Measurements from ENCODE around the gene SEC16A.

Gene SEC16A

DNA sequence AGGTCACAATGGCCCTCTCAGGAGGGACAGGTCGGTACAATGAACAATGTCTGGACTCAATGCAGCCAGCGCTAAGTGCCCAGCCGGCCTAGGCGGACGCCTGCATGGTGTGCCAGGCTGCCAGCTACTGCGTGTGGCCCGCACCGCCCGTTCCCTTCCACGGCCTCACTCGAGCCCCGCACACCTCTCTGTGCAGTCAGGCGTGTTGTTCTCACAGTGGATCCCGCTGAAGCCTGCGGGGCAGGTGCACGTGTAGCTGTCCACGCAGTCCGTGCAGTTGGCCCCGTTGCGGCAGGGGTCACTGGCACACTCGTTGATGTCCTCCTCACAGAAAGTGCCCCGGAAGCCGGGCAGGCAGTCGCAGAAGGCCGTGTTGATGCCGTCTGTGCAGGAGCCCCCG is 26.7 kb upstream of the SEC16A start:
- CTCF ChIA-PET: interaction anchor here (1.4 to 1.7 kb wide), 2 partner anchors 22 to 24 kb away, joined by 4 read pairs; no protein-coding TSS in a partner anchor

DNA sequence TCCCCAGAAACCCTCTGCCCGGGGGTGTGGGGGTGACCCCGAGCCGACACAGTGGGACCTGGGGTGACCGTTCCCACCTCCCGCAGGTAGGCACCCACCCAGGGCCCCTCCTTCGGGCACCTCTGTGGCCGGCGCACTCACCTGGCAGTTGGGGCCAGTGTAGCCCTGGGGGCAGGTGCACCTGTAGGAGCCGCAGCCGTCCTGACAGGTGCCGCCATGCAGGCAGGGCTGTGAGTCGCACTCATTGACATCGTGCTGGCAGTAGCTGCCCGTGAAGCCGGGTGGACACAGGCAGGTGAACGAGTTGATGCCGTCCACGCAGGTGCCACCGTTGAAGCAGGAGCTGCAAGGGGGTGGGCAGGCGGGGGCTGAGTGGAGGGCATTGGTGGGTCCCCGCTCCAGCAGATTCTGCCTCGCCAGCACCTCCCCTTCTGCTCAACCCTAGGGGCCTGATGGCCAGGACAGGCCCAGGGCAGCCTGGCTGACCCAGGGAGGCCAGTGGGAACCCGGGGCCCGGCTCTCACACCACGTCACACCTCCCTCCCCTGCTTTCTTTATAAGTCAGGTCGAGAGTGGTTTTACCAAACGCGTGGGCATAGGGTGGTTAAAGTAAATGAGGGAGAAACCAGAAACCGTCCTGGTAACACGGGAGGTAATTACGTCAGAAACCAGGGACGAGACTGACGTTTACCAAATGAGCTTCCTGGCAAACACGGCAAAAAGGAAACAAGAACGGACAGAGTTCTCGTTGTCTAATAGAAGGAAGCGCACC is 26.1 kb upstream of the SEC16A start:
- no peak for TF ChIP-seq CTCF (IDR thresholded peaks at IDR 0.05; ENCODE audit: insufficient read depth, low read length, missing control alignments)
- CTCF ChIA-PET: interaction anchor here (0.6 to 1.7 kb wide), 3 partner anchors 21 to 30 kb away, joined by 3 to 4 read pairs (median 4); no protein-coding TSS in a partner anchor
- H3K4me3 ChIP-seq (ENCODE audit: low read depth, low read length): no peak overlapping the region
- POLR2A ChIA-PET: no interaction called here
- no peak for DNase-seq (ENCODE audit: low read depth, low spot score)

More for the DNA sequence above, 26.7 kb upstream of the SEC16A start:
- no peak for DNase-seq (ENCODE audit: low read depth, low spot score)
- H3K4me3 ChIP-seq (ENCODE audit: low read depth, low read length): no peak overlapping the region
- TF ChIP-seq CTCF (IDR thresholded peaks at IDR 0.05; ENCODE audit: insufficient read depth, low read length, missing control alignments): no peak
- POLR2A ChIA-PET: no interaction called here

GRCh38 chr9:136507992-136508375 is 25.1 kb upstream of the SEC16A start:
- no peak overlapping the region for H3K4me3 ChIP-seq (ENCODE audit: low read depth, low read length)
- no peak for DNase-seq (ENCODE audit: low read depth, low spot score)
- no peak for TF ChIP-seq CTCF (IDR thresholded peaks at IDR 0.05; ENCODE audit: insufficient read depth, low read length, missing control alignments)
- CTCF ChIA-PET: interaction anchor here (1.2 to 1.7 kb wide), 2 partner anchors 20 to 23 kb away, joined by 3 to 4 read pairs; no protein-coding TSS in a partner anchor
- POLR2A ChIA-PET: no interaction called here

- POLR2A ChIA-PET: no interaction called here
- no peak overlapping the region for H3K4me3 ChIP-seq (ENCODE audit: low read depth, low read length)
- CTCF ChIA-PET: interaction anchor here (1.2 kb wide), 1 partner anchor 22 kb away, joined by 3 read pairs; no protein-coding TSS in a partner anchor
- no peak for TF ChIP-seq CTCF (IDR thresholded peaks at IDR 0.05; ENCODE audit: insufficient read depth, low read length, missing control alignments)
- DNase-seq (ENCODE audit: low read depth, low spot score): no peak
Observed at GRCh38 chr9:136507221-136507991, 24.6 kb upstream of the SEC16A start.

DNA sequence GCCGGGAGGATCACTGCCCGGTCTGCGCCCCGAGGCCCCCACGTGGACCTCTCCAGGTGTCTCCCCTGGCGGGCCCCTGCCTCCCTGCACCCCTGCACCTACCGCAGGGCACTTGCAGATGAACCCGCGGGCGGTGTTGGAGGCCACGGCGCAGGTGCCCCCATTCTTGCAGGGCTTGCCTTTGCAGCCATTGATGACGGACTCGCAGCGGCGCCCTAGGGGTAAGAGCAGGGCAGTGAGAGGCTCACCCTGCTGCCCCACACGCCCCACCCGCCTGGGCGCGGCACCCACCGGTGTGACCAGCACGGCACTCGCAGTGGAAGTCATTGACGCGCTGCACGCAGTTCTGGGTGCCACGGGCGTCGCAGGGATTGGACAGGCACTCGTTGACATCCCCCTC is 23.6 kb upstream of the SEC16A start:
- ChIA-PET POLR2A (no interaction called here), CTCF (no interaction called here)
- no peak for DNase-seq (ENCODE audit: low read depth, low spot score)
- no peak for TF ChIP-seq CTCF (IDR thresholded peaks at IDR 0.05; ENCODE audit: insufficient read depth, low read length, missing control alignments)
- no peak overlapping the region for H3K4me3 ChIP-seq (ENCODE audit: low read depth, low read length)
